SIG-M5 (cell line): ENCODE data around the gene MAP3K5.

ENCODE experiments used
- DNase-seq: peaks from one replicate; lab custom pipeline; 2025; lab: John Stamatoyannopoulos, UW

The MAP3K5 gene

GRCh38 chr6:136539967-136540652, 252.2 kb downstream of the MAP3K5 start:
- DNase-seq = no peak

- no peak for DNase-seq
Measured at GRCh38 chr6:136538836-136539235, 253.4 kb downstream of the MAP3K5 start.

GRCh38 chr6:136535880-136536650, 256.2 kb downstream of the MAP3K5 start:
- no peak for DNase-seq

GRCh38 chr6:136535017-136535765, 257.1 kb downstream of the MAP3K5 start:
- DNase-seq = no peak

GRCh38 chr6:136534268-136534667, 258.0 kb downstream of the MAP3K5 start:
- DNase-seq = no peak

- DNase-seq = no peak
Measured at GRCh38 chr6:136533487-136533886, 258.8 kb downstream of the MAP3K5 start.

GRCh38 chr6:136532030-136532429, 260.2 kb downstream of the MAP3K5 start:
- DNase-seq = no peak

GRCh38 chr6:136529710-136530109, 262.6 kb downstream of the MAP3K5 start:
- DNase-seq = no peak

GRCh38 chr6:136528477-136528876, 263.8 kb downstream of the MAP3K5 start:
- DNase-seq = no peak

GRCh38 chr6:136527831-136528230, 264.4 kb downstream of the MAP3K5 start:
- DNase-seq = no peak

- DNase-seq = no peak
Measured at GRCh38 chr6:136526937-136527336, 265.3 kb downstream of the MAP3K5 start.

GRCh38 chr6:136526196-136526930, 265.9 kb downstream of the MAP3K5 start:
- DNase-seq = no peak

GRCh38 chr6:136525586-136526195, 266.6 kb downstream of the MAP3K5 start:
- no peak for DNase-seq

GRCh38 chr6:136524936-136525413, 267.3 kb downstream of the MAP3K5 start:
- DNase-seq = no peak

- DNase-seq = no peak
Measured at GRCh38 chr6:136524339-136524935, 267.8 kb downstream of the MAP3K5 start.

- DNase-seq = no peak
Measured at GRCh38 chr6:136523196-136523595, 269.1 kb downstream of the MAP3K5 start.

GRCh38 chr6:136522636-136523035, 269.6 kb downstream of the MAP3K5 start:
- no peak for DNase-seq

GRCh38 chr6:136521911-136522310, 270.4 kb downstream of the MAP3K5 start:
- DNase-seq = no peak

GRCh38 chr6:136521427-136521826, 270.9 kb downstream of the MAP3K5 start:
- DNase-seq = no peak

GRCh38 chr6:136520517-136520916, 271.8 kb downstream of the MAP3K5 start:
- no peak for DNase-seq

- no peak for DNase-seq
Measured at GRCh38 chr6:136517582-136517981, 274.7 kb downstream of the MAP3K5 start.
